Left renal cortex interstitium (tissue), 4 donors: ENCODE data around the gene CNTN5. TPM values are rescaled to one million over a fixed set of nuclear protein-coding genes. Genes with fewer than 3 reads are reported as not detected.
"Not testable (repeated sequence)": the region's sequence is repeated elsewhere in the genome, so short reads cannot be mapped to it uniquely, and the experiment has no call there.

ENCODE experiments used
- DNase-seq, 4 donors: peaks; one replicate each; pipeline ENCODE4 v3.0.0-alpha.2; 2013; ENCODE audit warnings: low read depth in 4 of 4, low spot score in 2 of 4, missing footprints in 1 of 4
- polyA plus RNA-seq, 4 donors: library from polyadenylated mRNA; unstranded; fragments of 120-200 nt; gene quantifications; one replicate each; pipeline ENCODE4 v1.2.1, GENCODE V29; 2013; ENCODE audit not compliant: insufficient read length in 4 of 4

Gene CNTN5
- polyA plus RNA-seq, 4 donors = 19.3 to 23.3 (median 20.7) TPM

DNA sequence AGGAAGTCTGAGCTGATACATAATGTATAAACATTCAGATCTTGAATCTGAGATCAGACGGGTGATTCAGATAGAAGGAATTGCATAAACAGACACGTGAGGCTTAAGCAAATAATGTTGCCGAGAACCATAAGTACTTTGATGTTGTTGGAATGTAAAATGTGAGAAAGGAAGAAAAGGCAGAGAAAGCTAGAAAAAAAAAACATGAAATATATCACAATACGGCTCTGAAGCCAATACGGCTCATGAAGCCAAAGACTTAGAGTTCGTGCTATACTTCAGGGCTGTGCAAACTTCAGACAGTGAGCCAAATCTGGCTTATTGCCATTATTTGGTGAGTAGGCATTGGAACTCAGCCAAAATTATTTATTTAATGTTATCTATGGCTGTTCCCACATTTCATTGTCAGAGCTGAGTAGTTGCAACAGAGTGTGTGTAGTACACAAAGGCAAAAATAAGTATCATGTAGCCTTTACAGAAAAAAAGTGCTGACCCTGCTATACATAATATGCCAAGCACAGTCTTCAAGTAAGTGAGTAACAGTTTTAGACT, 673.3 kb downstream of the CNTN5 start:
- DNase-seq = no peak

DNA sequence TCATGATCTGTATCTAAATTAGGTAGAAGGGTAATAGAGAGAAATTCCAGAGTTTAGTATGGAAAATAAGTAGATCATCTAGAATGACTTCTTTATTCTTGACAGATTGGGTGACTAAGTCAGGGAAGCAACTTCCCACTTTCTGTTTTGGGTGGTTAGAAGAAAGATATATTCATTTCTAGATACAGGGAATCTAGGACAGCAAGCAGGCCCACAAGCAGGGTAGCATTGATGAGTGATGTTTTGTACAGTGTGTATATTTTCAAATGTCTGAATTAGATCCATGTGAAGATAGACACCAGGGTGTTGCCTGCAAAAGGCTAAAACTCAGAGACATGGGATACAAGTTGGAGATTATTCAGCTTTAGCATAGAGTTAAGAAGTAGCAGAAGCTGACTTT, 674.4 kb downstream of the CNTN5 start:
- DNase-seq = no peak

DNA sequence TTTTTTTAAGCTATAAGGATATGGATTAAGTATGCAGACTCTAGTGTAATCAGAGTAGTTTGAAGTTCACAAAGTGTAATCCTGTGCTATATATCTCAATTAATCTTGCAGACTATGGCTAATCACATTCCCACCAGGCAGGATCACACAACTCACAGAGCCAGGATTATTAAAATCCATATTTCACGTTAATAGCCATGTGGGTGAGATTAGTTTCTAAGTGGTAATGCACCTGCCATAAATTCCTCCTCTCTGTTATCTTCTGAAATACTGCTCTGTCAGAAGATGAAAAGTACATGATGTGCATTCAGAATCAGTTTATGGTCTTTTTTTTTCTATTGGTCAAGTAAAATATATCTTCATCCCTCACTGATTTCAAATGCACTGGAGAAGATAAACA, 686.1 kb downstream of the CNTN5 start:
- DNase-seq = no peak

DNA sequence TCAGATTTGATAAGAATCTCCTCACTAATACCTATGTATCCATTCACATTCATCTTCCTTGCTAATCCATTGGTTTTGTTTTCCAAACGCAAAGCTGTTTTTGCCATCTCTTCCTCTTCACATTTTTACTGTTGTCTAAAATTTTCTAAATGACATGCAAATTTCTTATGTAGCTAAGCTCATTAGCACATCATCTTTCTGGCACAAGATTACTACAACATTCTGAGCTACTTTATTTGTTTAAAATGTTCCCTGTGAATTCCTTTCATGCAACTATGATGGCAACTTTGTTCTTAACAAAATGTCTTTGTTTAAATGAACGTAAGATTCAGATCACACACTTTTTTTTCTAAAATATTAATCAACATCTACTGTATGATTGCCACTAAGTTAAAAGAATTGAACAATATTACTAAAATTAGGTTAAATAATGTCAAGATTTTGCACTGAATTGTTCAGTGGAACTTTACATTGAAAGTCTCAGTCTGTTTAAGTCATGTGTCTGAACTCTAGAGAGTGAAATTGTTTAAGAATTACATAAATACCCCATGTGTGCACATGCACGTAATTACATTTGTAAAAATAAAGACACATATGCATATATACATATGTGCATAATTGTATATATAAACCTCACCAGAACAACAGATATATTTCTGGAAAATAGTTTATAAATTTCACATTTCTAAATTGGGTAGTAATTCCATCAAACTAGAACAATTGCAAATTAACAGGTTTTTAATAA, 688.4 kb downstream of the CNTN5 start:
- DNase-seq = no peak

DNA sequence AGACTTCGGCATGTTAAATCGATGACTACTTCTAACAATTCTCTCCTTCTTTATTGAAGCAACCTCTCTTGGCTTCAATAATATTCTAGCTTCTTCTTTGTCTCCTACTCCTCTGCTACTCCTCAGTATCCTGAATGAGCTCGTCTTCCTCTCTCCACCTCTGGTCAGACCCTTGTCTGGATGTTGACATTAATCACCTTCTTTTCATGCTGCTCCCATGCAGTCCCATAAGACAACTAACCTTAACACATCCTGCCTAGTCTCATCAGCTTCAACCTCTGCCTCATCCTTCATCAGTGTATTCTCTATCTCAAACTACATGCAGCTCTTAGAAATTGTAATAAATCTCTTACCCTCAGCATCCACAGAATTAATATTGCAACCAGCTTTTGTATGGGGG, 695.6 kb downstream of the CNTN5 start:
- no peak for DNase-seq

DNA sequence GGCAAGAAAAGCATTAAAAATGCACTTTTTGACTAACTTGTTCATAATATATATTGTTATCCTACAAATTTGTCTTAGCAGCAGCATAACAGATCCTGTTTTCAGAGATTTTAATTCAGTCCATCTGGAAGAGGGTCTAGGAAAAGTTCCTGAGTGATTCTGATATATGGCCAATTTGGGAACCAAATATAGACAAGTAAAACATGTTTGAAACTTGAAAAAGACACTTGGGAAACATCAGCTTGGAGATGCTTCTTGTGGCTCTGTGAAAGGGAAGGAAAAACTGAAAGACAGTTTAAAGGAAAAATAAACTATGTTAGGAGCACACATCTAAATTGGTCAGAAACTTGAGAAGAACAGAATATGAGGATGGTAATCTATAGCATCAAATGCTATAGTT, 697.5 kb downstream of the CNTN5 start:
- DNase-seq = no peak

DNA sequence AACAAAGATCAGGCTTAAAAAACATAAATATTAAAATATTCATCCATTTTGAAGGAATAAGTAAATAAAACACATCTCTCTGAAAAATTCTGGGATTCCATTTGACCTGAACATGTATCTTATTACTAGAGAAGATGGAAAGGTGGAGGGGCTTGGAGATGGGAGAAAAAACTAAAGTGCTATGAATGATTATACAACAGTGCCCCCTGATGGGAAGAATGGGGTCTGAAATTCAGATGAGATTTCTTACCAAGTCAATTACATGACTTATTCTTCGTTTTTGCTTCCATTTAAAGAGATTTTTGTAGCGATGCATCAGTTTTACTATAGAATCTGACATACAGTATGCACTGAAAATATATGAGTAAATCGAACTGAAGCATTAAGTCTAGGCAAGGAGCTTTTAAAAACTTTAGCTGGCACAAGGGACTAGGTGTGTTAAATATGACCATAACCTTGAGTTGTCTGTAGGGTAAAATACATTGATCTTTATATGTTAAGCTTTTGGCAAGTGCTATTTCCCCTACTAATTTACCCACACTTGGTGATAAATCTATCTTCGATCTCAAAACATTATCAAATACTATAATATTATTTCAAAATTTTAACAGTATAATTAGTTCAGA, 718.8 kb downstream of the CNTN5 start:
- peak; percentile 30 to 40 (median 37) for DNase-seq

DNA sequence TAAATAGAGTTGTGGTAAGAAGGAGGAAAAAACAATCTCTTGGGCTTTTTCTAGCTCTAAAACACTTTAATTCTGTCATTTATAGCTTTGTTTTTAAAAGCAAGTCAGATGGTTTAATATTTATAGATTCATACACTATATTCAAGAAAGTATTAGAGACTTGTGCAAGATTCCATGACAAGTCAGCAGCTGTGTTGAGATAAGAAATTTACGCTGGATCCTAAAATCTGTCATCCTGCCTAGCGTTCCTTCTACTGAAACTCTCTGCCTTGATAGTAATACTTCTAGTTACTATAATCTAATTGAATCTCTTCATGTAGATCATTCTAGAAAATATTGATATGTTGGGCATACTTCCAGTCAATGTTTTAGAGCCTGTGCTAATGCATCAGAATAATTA, 721.8 kb downstream of the CNTN5 start:
- DNase-seq = no peak

DNA sequence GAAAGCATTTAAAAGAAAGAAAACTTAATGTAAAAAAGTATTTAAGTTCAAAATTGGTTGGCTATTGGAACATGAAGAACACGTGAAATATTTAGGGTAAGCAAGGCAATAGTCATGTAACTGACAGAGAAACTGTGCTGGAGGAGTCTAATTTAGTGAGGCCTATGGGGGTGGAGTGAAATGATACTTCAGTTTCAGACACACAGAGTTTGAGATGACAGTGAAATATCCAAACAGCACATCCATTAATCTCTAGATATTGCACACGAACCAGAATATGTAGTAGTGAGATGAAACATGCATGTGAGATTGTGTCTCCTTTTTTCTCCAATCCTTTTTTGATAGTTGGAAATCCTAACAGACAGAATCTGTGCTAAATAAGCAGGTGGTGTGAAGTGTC, 739.0 kb downstream of the CNTN5 start:
- DNase-seq = no peak

DNA sequence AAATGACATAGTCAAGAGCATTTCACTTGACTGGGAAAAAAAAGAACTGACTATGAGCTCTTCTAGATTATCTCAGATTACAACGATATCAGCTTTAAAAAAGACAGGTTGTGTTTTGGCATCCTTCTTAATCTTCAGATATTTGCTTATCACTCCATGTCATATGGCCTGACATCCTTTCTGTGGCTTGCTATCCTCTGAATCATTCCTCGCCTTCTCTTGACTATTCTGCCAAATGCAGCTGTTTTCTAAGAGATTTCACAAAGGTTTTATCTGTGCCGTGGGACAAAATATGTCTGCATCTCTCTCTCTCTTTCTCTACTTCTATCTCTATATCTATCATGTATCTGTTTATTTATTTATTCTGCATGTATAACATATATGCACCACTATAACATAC, 746.1 kb downstream of the CNTN5 start:
- no peak for DNase-seq

DNA sequence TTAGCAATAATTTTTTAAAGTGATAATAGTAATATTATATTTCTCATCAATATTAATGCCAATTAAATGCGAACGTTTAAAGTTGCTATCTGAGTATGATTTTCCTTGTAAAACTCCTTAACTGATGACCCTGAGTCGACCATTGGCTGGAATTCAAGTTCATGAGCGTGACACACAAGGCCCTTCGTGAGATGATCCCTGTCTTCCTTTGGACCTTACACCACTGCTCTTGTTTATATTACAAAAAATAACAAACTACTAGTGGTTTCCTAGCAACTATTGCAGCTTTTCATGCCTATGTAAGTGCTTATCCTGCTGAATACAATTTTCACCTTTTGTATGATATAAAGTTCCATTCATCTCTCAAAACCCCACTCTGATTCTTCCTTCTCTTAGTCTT, 752.9 kb downstream of the CNTN5 start:
- DNase-seq = no peak

DNA sequence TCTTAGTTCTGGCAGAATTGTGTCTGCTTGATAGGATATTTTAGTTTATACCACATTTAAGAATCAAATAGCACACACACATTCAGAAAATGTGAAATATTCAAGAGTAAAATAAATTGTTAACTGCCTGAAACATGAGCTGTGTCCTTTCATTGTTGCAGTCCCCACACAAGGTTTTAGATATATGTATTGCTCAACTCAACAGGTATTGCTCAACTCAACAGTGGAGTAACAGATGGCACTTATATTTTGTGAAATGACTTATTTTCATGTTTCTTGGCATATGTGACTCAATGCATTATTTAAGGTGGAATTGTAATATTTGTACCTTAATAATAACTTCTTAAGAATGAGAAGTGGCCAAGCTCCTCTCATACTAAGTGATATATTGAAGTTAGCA, 760.3 kb downstream of the CNTN5 start:
- DNase-seq = no peak

DNA sequence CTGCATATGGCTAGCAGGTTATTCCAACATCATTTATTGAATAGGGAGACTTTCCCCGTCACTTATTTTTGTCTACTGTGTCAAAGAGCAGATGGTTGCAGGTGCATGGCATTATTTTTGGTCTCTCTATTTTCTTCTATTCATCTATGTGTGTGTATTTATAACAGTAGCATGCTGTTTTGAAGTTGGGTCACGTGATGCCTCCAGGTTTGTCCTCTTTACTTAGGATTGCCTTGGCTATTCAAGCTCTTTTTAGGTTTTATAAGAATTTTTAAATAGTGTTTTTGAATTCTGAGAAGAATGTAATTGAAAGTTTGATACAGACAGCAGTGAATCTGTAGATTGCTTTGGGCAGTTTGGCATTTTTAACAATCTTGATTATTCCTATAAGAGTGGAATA, 770.6 kb downstream of the CNTN5 start:
- DNase-seq = no peak

DNA sequence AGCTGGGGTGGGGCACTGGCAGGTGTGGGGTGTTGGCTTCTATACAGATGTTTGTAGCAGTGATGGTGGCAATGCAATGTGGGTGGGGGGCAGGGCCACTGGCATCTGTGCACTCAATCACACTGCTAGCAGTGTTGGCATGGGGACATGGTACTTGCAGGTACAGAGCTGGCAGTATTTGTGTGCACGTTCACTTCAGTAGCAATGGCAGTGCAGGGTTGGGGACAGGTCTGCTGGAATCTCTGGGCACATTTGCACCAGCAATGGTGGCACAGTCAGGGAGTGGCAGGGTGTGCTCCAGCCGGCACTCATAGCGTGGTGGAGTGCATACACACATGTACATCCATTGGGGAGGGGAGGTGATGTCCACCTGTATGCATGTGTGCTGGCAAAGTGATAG, 775.2 kb downstream of the CNTN5 start:
- DNase-seq = no peak

DNA sequence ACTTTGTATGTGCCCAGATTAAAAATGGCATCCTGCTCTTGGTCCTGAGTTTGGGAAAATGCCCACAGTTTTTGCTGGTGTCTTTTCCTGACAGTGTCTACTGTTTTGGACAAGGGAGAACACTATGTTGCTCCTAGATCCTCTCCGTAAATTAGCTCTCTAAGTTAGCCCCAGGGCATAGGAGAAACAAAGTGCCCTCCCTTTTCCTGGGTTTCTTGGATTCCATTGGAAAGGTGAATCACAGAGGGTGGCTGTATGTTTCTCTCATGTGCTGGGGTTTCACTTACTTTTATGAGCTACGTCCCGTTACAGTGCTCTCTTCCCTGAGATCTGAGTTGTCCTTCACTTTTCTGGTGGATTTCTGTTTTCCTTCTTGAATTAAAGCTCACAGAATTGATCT, 782.8 kb downstream of the CNTN5 start:
- no peak for DNase-seq

DNA sequence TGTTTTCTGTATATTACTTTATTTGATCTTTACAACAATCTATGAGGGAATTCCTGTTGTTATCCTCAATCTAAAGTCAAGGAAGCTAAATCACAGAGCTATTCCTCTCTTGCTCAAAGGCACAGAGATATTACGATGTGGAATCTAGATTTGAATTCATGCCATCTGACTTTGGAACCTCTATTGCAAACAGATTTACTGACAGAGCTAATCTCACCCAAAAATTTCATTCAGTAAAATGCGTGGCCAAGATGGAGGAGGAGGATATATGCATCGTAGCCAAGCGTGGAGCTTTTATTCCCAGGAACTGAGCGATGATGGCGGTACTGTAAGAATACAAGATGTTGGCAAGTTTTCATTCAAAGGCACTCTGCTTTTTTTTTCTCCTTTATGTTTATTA, 791.8 kb downstream of the CNTN5 start:
- DNase-seq = no peak

DNA sequence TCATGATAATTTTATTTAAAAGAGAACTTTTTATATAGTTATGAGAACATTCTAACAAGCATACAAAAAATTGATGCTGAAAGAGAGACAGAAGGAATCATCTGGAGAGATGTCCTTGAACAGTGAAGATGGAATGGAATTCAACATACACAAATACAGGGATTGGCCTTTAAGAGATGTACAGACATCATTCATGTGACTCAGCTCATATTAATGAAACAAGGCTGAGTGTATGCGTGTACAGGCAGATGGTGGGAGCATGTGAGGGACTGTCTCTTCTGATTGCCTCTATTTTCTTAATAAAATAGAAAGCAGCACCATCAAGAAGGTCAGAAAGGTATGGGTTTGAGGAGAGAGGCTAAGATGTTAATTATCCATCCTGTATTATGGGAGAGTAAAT, 793.3 kb downstream of the CNTN5 start:
- no peak for DNase-seq

DNA sequence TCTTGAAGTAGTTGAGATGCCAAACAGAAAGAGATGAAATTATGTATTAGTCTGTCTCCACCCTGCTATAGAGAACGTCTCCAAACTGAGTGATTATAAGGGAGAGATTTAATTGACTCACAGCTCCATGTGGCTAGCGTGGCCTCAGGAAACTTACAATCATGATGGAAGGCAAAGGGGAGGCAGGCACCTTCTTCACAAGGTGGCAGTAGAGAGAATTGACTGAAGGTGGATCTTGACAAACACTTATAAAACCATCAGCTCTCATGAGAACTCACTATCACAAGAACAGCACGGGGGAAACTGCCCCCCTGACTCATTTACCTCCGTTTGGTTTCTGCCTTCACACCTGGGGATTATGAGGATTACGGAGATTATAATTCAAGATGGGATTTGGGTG, 794.0 kb downstream of the CNTN5 start:
- DNase-seq = no peak

DNA sequence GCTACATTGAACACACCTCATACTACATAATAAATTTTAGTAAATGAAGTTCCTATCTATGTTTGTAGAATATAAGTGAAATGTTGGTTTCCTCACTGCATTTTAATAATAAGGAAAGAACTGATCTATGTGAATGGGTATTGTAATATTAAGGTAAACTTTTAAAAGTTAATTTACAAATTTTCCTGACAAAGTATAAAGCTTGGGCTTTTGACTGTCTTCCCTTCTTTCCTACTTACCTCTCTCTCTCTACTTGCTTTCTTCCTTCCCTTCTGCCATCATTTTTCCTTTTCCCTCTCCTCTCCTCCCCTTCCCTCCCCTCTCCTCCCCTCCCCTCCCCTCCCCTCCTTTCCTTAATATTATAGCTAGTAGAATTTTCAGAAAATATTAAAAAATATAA, 798.2 kb downstream of the CNTN5 start:
- no peak for DNase-seq

DNA sequence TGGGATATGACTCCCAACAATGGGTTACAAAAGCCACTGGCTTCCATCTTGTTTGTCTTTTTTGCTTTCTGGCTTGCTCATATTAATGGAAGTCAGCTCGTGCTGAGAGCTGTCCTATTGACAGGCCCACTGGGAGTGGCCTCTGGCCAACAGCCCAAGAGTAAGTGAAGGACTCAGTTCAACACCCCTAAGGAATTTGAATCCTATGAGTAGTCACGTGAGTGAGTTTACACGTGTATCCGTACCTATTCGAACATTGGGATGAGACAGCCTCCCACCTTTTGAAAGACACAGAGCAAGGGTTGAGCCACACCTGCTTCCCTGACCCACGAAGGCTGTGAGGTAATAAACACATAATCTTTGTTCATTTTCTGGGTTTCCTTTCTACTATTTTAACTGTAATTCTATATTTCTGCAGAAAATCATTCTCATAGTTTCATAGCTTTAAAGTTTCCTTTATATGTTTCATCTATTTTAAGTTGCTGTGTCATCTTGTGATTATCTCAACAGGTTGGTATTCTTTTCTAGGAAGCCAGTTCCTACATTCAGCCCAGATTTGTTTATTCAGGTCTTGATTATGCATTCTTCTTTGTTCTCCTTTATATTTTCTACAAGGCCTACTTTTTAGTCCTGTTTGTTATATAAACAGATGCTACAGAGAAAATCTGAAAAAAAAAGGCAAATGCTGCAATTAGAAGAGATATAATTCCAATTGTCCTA, 802.3 kb downstream of the CNTN5 start:
- DNase-seq = no peak

DNA sequence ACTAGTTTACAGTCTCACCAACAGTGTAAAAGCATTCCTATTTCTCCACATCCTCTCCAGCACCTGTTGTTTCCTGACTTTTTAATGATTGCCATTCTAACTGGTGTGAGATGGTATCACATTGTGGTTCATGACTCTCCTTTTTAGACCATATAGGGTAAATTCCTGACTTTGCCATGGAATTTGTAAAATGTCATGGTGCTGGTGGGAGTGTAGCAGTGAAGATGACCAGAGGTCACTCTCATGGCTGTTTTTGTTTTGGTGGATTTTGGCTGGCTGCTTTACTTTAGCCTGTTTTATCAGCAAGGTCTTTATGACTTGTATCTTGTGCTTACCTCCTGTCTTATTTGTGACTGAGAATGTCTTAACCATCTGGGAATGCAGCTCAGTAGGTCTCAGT, 816.0 kb downstream of the CNTN5 start:
- not testable (repeated sequence) for DNase-seq

DNA sequence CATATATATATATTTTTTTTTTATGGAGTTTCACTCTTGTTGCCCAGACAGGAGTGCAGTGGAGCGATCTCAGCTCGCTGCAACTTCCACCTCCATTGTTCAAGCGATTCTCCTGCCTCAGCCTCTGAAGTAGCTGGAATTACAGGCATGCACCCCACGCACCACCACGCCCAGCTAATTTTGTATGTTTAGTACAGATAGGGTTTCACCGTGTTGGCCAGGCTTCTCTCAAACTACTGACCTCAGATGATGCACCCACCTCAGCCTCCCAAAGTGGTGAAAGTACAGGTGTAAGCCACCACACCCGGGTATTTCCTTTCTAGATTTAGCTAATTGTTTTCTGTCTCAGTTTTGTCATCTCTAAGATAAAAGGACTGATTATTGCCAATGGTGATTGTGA, 821.1 kb downstream of the CNTN5 start:
- DNase-seq = no peak
